A549 (cell line): Measurements from ENCODE around the gene SH3RF3.

ENCODE experiments used
- CEBPB ChIP-seq, 2 experiments: fragments of >200 bp in 1 of 2; sonication (Bioruptor Twin) in 1 of 2; formaldehyde crosslinking in 1 of 2; IDR thresholded peaks; 2 replicates each; pipeline ENCODE4 v1.6.1; 2012 to 2016
- POLR2A ChIP-seq: IDR thresholded peaks from 2 replicates; pipeline ENCODE4 v1.6.1; 2012; ENCODE audit warnings: mild to moderate bottlenecking, low read length
- RAD21 ChIP-seq, 2 experiments: fragments of >200 bp in 1 of 2; sonication (Bioruptor Twin) in 1 of 2; formaldehyde crosslinking in 1 of 2; IDR thresholded peaks in 1 of 2; conservative IDR thresholded peaks in 1 of 2; 2 replicates in 1 of 2; 3 replicates in 1 of 2; pipeline ENCODE4 v1.6.1; 2012 to 2018; ENCODE audit warnings: inconsistent platforms in 1 of 2
- TF ChIP-seq, protein P1 (sequence below): fragments of >200 bp; sonication (Bioruptor Twin); formaldehyde crosslinking; IDR thresholded peaks from 3 replicates; pipeline ENCODE4 v1.5.1; 2016

DNA sequence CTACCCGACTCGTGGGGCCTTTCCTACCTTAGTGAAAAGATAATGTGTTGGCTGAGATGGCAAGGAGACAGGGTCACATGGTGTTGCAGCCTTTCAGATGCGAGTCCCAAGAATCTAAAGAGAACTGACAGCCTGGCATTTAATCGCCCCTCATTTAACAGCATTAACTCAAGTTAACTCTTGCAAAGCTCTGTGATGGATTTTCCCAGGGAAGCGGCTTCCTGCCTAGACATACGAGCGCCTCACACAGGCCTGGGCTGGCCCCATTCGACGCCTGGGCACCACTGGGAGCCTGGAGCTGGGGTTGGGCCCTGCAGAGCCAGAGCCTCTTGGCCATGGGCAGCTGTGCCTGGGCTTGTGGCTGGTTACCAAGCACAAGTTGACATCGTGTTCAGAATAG lies 344.0 kb downstream of the SH3RF3 start:
- TF ChIP-seq POLR2A (no peak), RAD21 (conservative IDR thresholded peaks at IDR 0.05 in 1 of 2, IDR thresholded peaks at IDR 0.05 in 1 of 2) (no peak), CEBPB (IDR thresholded peaks at IDR 0.05) (no peak)
- TF ChIP-seq, protein P1, sequence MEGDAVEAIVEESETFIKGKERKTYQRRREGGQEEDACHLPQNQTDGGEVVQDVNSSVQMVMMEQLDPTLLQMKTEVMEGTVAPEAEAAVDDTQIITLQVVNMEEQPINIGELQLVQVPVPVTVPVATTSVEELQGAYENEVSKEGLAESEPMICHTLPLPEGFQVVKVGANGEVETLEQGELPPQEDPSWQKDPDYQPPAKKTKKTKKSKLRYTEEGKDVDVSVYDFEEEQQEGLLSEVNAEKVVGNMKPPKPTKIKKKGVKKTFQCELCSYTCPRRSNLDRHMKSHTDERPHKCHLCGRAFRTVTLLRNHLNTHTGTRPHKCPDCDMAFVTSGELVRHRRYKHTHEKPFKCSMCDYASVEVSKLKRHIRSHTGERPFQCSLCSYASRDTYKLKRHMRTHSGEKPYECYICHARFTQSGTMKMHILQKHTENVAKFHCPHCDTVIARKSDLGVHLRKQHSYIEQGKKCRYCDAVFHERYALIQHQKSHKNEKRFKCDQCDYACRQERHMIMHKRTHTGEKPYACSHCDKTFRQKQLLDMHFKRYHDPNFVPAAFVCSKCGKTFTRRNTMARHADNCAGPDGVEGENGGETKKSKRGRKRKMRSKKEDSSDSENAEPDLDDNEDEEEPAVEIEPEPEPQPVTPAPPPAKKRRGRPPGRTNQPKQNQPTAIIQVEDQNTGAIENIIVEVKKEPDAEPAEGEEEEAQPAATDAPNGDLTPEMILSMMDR: no peak
